ENCODE results near the gene SRRM3. TPM values are rescaled to one million over a fixed set of nuclear protein-coding genes. Genes with fewer than 3 reads are reported as not detected.

Gene SRRM3
- total and polyA plus RNA-seq, 9 of the 15 experiments (the other 6 are each of a cell fraction or from before 2014, with no cell fraction given) = 0.04 to 0.91 (median 0.46) TPM; not detected in 2

DNA sequence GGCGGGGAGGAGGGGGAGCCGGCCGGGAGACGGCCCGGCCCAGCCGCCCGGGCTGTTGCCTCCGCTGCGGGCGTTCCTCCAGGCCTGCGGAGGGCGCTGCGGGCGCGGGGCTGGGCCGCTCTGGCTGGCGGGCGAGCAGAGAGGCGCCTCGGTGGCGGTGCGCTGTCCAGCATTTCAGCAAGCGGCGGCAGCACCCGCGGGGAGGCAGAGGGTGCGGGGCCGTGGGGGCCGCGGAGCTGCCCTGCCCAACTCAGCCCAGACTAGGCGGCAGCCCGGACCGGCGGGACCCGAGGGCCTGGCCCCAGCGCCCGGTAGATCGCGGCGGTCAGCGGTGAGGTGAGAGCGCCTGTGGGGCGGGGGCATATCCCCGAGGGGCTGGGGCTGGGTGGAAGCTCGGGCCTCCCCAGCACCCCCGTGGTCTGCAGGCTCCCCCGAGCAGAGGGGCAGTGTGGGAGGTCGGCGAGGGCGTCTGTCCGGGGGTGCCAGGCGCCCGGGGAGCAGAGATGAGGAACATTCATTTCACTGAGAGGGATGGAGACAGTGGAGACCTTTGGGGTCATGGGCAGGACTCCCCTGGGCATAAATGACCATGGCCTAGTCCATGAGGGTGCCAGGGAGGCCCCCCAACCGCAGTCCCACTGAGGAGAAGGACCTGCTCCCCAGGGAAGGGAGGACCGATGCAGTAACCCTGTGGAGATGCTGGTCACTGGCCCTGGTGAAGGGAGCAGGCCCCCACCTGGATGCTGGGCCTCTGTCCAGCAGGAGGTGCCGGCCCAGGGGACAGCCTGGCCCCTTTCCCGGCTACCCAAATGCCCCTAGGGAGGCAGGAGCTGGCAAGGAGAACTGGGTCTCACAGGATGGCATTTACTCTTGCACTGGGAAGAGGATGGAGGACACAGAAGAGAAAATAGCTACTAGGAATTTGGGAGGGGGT, at the start of gene SRRM3 (continued):
- TF ChIP-seq, protein P1, sequence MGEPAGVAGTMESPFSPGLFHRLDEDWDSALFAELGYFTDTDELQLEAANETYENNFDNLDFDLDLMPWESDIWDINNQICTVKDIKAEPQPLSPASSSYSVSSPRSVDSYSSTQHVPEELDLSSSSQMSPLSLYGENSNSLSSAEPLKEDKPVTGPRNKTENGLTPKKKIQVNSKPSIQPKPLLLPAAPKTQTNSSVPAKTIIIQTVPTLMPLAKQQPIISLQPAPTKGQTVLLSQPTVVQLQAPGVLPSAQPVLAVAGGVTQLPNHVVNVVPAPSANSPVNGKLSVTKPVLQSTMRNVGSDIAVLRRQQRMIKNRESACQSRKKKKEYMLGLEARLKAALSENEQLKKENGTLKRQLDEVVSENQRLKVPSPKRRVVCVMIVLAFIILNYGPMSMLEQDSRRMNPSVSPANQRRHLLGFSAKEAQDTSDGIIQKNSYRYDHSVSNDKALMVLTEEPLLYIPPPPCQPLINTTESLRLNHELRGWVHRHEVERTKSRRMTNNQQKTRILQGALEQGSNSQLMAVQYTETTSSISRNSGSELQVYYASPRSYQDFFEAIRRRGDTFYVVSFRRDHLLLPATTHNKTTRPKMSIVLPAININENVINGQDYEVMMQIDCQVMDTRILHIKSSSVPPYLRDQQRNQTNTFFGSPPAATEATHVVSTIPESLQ (CRISPR knock-in tag; IDR thresholded peaks at IDR 0.05) = peak; percentile 97
- TF ChIP-seq TAF1 (IDR thresholded peaks at IDR 0.05; ENCODE audit: control insufficient read depth, extremely low read depth, insufficient read depth, low read length, severe bottlenecking) = peak; percentile 40
- peak; percentile 85 for TF ChIP-seq SMAD4 (CRISPR knock-in tag; conservative IDR thresholded peaks at IDR 0.05)
- TF ChIP-seq SP2 (IDR thresholded peaks at IDR 0.05; ENCODE audit: extremely low read depth, low read depth, low read length, poor library complexity, severe bottlenecking) = peak; percentile 99
- TF ChIP-seq, protein P2, sequence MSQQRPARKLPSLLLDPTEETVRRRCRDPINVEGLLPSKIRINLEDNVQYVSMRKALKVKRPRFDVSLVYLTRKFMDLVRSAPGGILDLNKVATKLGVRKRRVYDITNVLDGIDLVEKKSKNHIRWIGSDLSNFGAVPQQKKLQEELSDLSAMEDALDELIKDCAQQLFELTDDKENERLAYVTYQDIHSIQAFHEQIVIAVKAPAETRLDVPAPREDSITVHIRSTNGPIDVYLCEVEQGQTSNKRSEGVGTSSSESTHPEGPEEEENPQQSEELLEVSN (IDR thresholded peaks at IDR 0.05; ENCODE audit: borderline replicate concordance in 1 of 2, extremely low read depth in 1 of 2, insufficient read depth in 1 of 2, insufficient read length in 1 of 2, low read depth in 1 of 2, low read length in 1 of 2, poor library complexity in 1 of 2, severe bottlenecking in 1 of 2) = peak in 1 of 2 experiments; percentile 39
- TF ChIP-seq THRAP3 (IDR thresholded peaks at IDR 0.05; ENCODE audit: borderline replicate concordance) = no peak
- no peak for TF ChIP-seq DLX4 (CRISPR knock-in tag; IDR thresholded peaks at IDR 0.05)
- no peak for TF ChIP-seq NFIX (CRISPR knock-in tag; IDR thresholded peaks at IDR 0.05; ENCODE audit: low read depth)
- peak; percentile 85 for TF ChIP-seq CXXC5 (CRISPR knock-in tag; IDR thresholded peaks at IDR 0.05)
- peak; percentile 58; the same call in 1 of the 2 replicates for TF ChIP-seq KDM2B (CRISPR knock-in tag; IDR thresholded peaks at IDR 0.05)
- TF ChIP-seq ZNF764 (CRISPR knock-in tag; IDR thresholded peaks at IDR 0.05; ENCODE audit: low read depth) = no peak
- peak; percentile 86 for TF ChIP-seq CREM (IDR thresholded peaks at IDR 0.05; ENCODE audit: low read depth)
- no peak for TF ChIP-seq ZNF780A (CRISPR knock-in tag; IDR thresholded peaks at IDR 0.05)
- TF ChIP-seq NFYB (IDR thresholded peaks at IDR 0.05; ENCODE audit: extremely low read depth, insufficient read length) = no peak
- TF ChIP-seq KDM1A (IDR thresholded peaks at IDR 0.05) = no peak
- TF ChIP-seq RAD21 (CRISPR knock-in tag; conservative IDR thresholded peaks at IDR 0.05 in 1 of 2, IDR thresholded peaks at IDR 0.05 in 1 of 2) = peak in 1 of 2 experiments; percentile 25; a peak in 1 of 4 replicates
- TF ChIP-seq MTF1 (CRISPR knock-in tag; IDR thresholded peaks at IDR 0.05; ENCODE audit: borderline replicate concordance) = no peak
- TF ChIP-seq PURB (CRISPR knock-in tag; IDR thresholded peaks at IDR 0.05; ENCODE audit: low read depth) = no peak

Measured in K562 (cell line).